ENCODE results near the gene GRID1. TPM values are rescaled to one million over a fixed set of nuclear protein-coding genes. Genes with fewer than 3 reads are reported as not detected.
"Not testable (repeated sequence)": the region's sequence is repeated elsewhere in the genome, so short reads cannot be mapped to it uniquely, and the experiment has no call there.

Gene GRID1
- total RNA-seq, 2 donors from 2014 or later, result 4.4 to 5.6 TPM

DNA sequence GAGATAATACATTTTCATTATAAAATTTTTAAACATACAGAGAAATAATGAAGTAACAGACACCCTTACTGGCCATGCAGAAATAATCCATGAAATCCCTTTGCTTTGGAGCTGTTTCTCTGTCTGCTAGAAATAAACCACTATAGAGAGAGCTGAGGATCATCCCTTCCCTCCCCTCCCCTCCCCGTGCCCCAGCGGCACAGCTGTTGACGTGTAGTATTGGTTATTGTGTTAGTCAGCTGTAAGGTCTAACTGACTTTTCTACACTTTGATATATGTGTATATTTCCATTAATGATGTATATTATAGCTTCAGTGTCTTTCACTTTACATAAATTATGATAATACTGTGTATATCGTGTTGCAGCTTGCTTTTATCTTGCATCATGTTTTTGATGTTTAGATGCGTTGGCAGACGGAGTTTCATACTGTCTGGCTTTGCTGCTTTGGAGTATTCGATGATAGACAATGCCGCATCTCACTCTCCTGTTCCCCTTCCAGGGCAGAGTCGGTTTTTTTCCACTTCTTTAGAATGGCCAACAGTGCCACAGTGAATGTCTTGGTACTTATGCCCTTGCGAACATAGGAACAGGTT, 27.4 kb upstream of the GRID1 start:
- DNase-seq (ENCODE audit: low spot score), result no peak
- intact Hi-C loops (cut with DNase I), result no loop called here

DNA sequence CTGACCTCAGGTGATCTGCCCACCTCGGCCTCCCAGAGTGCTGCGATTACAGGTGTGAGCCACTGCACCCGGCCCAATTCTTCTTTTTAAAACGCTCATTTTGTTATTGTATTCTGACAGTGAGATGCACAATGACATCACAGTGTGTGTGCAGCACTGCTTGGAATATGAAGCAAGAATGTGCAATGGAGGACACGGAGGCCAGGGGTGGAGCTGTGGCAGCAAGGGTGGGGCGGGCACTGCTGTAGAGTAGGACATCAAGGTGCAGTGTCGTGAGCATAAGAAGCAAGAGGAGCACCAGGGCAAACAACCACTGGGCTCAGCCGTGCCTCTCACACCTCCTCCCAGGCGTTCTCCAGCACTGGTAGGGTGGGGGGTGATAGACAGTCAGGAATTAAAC, 26.8 kb upstream of the GRID1 start:
- DNase-seq (ENCODE audit: low spot score), result no peak
- intact Hi-C loops (cut with DNase I), result no loop called here

DNA sequence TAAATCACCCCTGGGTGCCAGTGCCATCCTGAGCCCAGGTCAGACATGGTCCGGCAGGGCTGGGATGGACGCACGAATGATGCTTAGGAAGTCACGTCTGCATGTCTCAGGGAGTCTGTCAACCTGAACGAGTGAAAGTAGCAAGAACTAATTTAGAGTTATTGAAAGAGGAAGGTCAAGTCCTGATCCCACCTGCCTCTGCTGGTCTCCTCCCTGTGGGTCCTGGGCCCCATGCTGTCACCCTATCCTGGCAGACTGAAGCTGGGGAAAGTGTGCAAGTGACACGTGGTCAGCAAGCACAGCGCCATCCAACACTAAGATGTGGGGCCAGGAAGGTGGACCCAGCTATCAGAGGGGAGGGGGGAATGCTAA, 26.1 kb upstream of the GRID1 start:
- intact Hi-C loops (cut with DNase I), result no loop called here
- DNase-seq (ENCODE audit: low spot score), result no peak

GRCh38 chr10:86391986-86392722, 25.6 kb upstream of the GRID1 start:
- intact Hi-C loops (cut with DNase I), result no loop called here
- DNase-seq (ENCODE audit: low spot score), result no peak

GRCh38 chr10:86391236-86391840, 24.7 kb upstream of the GRID1 start:
- intact Hi-C loops (cut with DNase I), result no loop called here
- no peak for DNase-seq (ENCODE audit: low spot score)

DNA sequence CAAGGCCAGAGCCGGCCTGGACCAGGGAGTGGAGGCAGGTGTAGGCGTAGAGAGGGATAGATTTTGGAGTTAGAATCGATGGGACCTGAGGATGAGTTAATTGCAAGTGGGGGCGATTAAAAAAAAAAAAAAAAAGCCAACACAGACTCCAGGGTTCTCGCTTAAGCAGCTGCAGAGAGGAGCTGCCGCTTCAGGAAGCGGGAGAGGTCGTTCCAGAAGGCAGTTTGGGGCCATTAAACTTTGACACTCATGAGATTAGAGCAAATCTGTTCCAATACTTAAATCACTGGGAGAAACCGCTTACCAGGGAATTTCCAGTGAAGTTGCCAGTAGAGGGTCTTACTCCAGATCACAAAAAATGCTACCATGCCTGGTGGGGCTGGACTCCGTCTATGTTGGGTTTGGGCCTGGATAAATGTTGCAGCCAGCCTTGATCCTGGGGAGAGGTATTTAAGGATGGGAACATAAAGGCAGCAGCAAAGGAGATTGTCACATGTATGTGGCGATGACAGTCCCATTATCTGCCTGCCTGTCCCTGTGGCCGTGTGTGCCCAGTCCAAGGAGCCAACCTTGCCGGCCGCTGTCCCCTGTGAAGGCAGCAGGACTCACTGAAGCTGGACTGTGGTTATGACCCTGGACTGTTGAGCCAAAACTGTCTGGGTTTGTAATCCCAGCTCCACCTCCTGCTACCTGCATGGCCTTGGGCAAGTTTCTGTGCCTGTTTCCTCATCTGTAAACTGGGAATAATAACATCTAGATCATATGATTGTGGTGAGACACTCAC, 23.9 kb upstream of the GRID1 start:
- intact Hi-C loops (cut with DNase I), result no loop called here
- no peak for DNase-seq (ENCODE audit: low spot score)

DNA sequence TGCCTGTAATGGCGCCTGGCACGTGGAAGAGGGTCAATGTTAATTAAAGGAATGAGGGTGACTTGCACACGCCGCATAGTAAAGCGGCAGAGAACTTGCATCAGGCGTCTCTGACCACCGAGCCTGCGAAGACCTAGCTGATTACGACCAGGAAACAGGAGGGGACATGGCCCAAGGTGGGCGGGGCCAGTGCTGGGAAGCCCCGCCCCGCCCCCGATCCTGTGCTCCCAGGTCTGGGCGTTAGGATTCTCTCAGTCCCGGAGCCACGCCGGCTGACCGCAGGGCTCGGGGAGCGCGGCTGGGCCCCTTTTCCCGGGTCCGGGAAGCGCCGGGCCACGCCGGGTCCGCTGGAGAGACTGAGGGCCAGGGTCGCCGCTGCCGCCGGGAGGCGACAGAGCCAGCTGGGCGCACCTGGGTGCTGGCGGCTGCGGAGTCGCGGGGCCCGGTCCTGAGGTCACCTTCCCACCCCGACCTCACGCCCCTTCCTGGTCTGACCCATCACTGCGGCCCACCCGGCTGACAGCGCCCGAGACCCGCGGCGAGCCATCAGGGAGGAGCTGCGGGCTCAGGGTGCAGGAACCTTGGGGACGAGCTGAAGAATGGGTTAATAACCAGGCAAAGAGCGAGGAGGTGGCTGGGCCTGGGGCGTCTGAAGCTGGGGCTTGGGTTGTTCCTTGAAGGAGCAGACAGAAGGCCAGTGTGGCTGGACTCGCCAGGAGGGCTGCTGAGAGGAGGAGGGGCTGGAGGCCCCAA, 23.0 kb upstream of the GRID1 start:
- intact Hi-C loops (cut with DNase I), result no loop called here
- DNase-seq (ENCODE audit: low spot score), result no peak

DNA sequence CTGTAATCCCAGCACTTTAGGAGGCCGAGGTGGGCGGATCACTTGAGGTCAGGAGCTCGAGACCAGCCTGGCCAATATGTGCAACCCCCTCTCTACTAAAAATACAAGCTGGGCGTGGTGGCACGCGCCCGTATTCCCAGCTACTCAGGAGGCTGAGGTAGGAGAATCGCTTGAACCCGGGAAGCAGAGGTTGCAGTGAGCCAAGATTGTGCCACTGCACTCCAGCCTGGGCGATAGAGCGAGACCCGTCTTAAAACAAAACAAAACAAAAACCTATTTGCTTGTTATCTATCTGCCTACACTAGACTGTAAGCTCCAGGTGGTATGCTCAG, 22.5 kb upstream of the GRID1 start:
- DNase-seq (ENCODE audit: low spot score); intact Hi-C loops (cut with DNase I): not testable (repeated sequence)

- DNase-seq (ENCODE audit: low spot score), result no peak
- intact Hi-C loops (cut with DNase I), result no loop called here
These were observed 21.6 kb upstream of the GRID1 start for GRCh38 chr10:86388119-86388704.

DNA sequence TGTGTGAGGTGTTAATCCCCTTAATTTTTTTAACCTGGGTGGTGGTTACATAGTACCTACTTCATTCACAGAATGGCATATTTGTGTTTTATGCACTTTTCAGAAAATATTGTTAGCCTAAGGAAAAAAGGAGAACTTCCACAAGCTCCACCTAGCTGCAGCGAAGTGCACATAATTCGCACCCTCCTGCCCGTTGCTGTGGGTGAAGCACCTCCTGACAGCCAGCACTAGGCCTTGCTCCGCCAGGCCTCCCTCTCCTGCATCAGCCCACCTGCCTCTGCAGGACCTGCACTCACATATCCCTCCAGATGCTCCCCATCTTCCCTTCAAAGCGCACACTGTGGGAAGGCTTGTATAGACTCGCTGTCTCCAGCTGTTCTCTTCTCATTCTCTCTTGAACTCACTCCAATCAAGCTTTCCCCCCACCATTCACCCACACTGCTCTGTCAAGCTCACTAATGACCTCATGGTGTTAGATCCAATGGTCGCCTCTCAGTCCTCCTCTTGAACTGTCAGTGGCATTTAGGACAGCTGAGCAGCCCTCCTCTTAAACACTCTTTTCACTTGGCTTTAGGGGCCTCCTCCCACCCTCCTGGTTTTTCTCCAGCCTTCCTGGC, 20.7 kb upstream of the GRID1 start:
- no peak for DNase-seq (ENCODE audit: low spot score)
- intact Hi-C loops (cut with DNase I), result no loop called here

- intact Hi-C loops (cut with DNase I), result no loop called here
- DNase-seq (ENCODE audit: low spot score), result no peak
These were observed 19.2 kb upstream of the GRID1 start for GRCh38 chr10:86385806-86386205.

GRCh38 chr10:86377797-86378146, 11.2 kb upstream of the GRID1 start:
- no peak for DNase-seq (ENCODE audit: low spot score)
- intact Hi-C loops (cut with DNase I), result loop anchor here in 1 of 2 donors (10.0 kb wide), 2 partner anchors 593 to 1833 kb away; no protein-coding TSS in a partner anchor

DNA sequence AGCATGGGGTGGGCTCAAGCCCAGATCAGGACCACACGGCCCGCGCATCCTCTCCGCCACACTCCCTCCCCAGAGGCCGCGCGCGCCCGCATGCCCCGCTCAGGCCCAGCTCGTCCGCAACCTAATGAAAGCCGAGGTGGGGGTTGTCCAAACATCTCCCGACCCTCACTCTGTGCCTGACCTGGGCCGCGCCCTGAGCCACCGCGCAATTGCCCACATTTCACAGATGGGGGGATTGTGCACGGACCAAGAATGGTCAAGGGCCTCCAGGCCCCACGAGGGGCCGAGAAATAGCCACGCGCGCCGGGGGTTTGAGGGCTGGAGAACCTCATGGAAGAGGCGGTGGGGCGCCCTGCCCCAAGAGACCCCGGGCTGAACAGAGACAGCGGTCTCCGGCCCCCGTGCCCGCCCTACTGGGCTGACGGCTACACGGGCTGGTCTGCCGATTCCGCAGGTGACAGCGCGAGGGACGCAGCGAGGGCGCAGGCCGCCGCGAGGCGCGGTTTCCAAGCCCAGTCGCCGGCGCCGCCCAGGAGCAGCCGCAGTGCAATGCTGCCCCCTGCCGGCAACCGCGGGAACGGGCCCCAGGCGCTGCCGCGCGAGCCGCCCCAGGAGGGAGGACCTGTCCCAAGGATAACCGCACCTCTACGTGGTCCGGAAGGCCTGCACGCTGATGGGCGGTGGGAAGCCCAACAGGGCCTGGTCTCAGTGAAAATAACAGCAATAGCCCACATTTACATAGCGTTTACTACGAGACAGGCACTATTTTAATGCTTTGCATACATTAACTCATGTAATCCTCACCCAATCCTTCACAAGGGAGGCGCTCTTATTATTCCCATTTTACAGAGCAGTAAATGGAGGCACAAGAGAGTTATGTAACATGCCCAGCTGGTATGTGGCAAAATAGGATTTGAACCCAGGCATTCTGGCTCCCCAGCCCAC, 10.5 kb upstream of the GRID1 start:
- intact Hi-C loops (cut with DNase I), result loop anchor here in 1 of 2 donors (10.0 kb wide), 2 partner anchors 592 to 1832 kb away; no protein-coding TSS in a partner anchor
- peak; percentile 93 for DNase-seq (ENCODE audit: low spot score)

DNA sequence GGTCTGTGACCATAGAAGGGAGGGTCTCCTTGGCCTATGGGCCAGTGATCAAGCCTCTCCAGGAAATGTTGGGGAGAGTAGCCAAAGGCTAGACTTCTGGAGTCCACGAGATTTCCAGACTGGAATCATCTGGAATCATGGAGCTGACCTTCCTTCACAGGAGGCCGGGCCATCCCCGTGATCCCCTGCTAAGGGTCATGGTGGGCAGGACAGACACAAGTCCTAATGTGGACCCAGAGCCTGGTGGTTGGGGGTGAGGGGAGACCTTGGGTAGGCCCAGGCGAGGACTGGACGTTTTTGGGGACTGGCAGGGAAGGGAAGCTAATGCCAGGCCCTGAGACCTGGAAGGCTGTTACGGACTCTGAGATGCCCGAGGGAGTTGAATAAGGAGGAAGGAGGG, 9.8 kb upstream of the GRID1 start:
- intact Hi-C loops (cut with DNase I), result loop anchor here in 1 of 2 donors (10.0 kb wide), 2 partner anchors 592 to 1832 kb away; no protein-coding TSS in a partner anchor
- DNase-seq (ENCODE audit: low spot score), result no peak

DNA sequence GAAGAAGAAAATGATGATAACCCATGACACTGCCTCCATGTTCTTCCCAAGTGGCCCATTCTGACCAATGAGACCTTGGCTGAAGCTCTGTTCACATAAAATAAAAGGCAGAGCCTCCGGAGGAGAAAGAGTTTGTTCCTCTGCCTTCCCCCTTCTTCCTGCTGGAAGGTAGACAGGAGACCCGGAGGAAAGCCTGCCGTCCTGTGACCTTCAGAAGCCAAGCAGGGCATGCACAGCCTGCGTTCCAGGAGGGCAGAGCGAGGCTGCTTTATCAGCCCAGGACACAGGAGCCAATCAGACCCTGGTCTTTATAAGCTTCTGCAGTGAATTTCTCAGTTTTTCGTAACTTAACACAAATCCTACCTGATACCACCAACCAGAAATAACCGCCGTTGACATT, 8.6 kb upstream of the GRID1 start:
- DNase-seq (ENCODE audit: low spot score), result no peak
- intact Hi-C loops (cut with DNase I), result loop anchor here in 1 of 2 donors (10.0 kb wide), 2 partner anchors 590 to 1830 kb away; no protein-coding TSS in a partner anchor

- DNase-seq (ENCODE audit: low spot score), result no peak
- intact Hi-C loops (cut with DNase I), result loop anchor here (5.0 to 10.0 kb wide), 5 partner anchors 502 to 1832 kb away; no protein-coding TSS in a partner anchor
These were observed 8.1 kb upstream of the GRID1 start for GRCh38 chr10:86374664-86375063.

- intact Hi-C loops (cut with DNase I), result loop anchor here (5.0 to 10.0 kb wide), 5 partner anchors 502 to 1832 kb away; no protein-coding TSS in a partner anchor
- DNase-seq (ENCODE audit: low spot score), result no peak
These were observed 7.2 kb upstream of the GRID1 start for GRCh38 chr10:86373828-86374227.

All from posterior vena cava (tissue), 2 donors.